H1 (cell line): ENCODE results near the gene DDX51. TPM values are rescaled to one million over a fixed set of nuclear protein-coding genes. Genes with fewer than 3 reads are reported as not detected.

Experiments
- CTCF ChIA-PET: fragments of 300-600 bp; sonication (Branson Sonifier 250); formaldehyde crosslinking; loops from one replicate; lab custom pipeline; 2021; ENCODE audit not compliant: partially characterized antibody; lab: Charles Lee
- POLR2A ChIA-PET: fragments of 300-600 bp; sonication (Branson Sonifier 250); formaldehyde crosslinking; loops from one replicate; lab custom pipeline; 2021; ENCODE audit warnings: inconsistent platforms; ENCODE audit not compliant: partially characterized antibody; lab: Charles Lee
- DNase-seq, 2 experiments: peaks; one replicate each; pipeline versions ENCODE4 v3.0.0 to v3.0.0-alpha.2; 2010 to 2022; ENCODE audit warnings: low spot score in 2 of 2, low read depth in 1 of 2, mixed read lengths in 1 of 2
- FAIRE-seq: peaks from 2 replicates; lab custom pipeline; 2011; peaks lifted over from hg19 to GRCh38; lab: Jason Lieb, UNC
- H2AFZ ChIP-seq: 2 replicates; pipeline ENCODE4 v1.8.1; 2012; ENCODE audit warnings: low read length, inconsistent platforms
- H2AK5ac ChIP-seq: 2 replicates; pipeline ENCODE4 v1.6.1; 2013; ENCODE audit warnings: low read depth, low read length
- H2BK120ac ChIP-seq: replicated peaks from 2 replicates; pipeline ENCODE3; 2013; ENCODE audit warnings: low read depth, low read length, inconsistent platforms
- H2BK12ac ChIP-seq: 2 replicates; pipeline ENCODE4 v1.6.1; 2013; ENCODE audit warnings: low read depth, low read length
- H2BK15ac ChIP-seq: 2 replicates; pipeline ENCODE4 v1.6.1; 2013; ENCODE audit warnings: low read length
- H2BK20ac ChIP-seq: 2 replicates; pipeline ENCODE4 v1.6.1; 2013; ENCODE audit warnings: low read length
- H2BK5ac ChIP-seq: 2 replicates; pipeline ENCODE4 v1.6.1; 2013; ENCODE audit warnings: low read depth, low read length
- H3K14ac ChIP-seq: 2 replicates; pipeline ENCODE4 v1.6.1; 2013; ENCODE audit warnings: inconsistent platforms; ENCODE audit not compliant: insufficient read length
- H3K18ac ChIP-seq: 2 replicates; pipeline ENCODE4 v1.6.1; 2013; ENCODE audit warnings: low read length; ENCODE audit errors: extremely low read depth
- H3K23ac ChIP-seq: 2 replicates; pipeline ENCODE4 v1.6.1; 2013; ENCODE audit warnings: inconsistent platforms; ENCODE audit not compliant: insufficient read length
- H3K23me2 ChIP-seq: 2 replicates; pipeline ENCODE4 v1.6.1; 2013; ENCODE audit warnings: low read depth, low read length
- H3K27ac ChIP-seq: 2 replicates; pipeline ENCODE4 v1.6.1; 2011; ENCODE audit warnings: low read depth, low read length, inconsistent platforms
- H3K27me3 ChIP-seq, 4 experiments: replicated peaks in 1 of 4; 1 replicate in 1 of 4; 2 replicates in 3 of 4; pipeline versions ENCODE4 v1.6.1 to v1.8.1; 2011 to 2013; ENCODE audit warnings: low read length in 3 of 4, mild to moderate bottlenecking in 3 of 4, inconsistent platforms in 2 of 4, mixed read lengths in 2 of 4, moderate library complexity in 1 of 4; ENCODE audit not compliant: control insufficient read depth in 3 of 4, insufficient read depth in 3 of 4; ENCODE audit errors: extremely low read depth in 1 of 4
- H3K36me3 ChIP-seq, 4 experiments: 2 replicates each; pipeline versions ENCODE4 v1.6.1 to v1.8.1; 2011 to 2013; ENCODE audit warnings: mild to moderate bottlenecking in 4 of 4, low read length in 3 of 4, moderate library complexity in 2 of 4, control low read depth in 1 of 4, inconsistent platforms in 1 of 4; ENCODE audit not compliant: insufficient read depth in 4 of 4, control insufficient read depth in 2 of 4
- H3K4ac ChIP-seq: replicated peaks from 2 replicates; pipeline ENCODE3; 2013; ENCODE audit warnings: low read length, low read depth, mixed read lengths, inconsistent platforms; ENCODE audit not compliant: insufficient read length
- H3K4me1 ChIP-seq, 4 experiments: replicated peaks in 1 of 4; 1 replicate in 1 of 4; 2 replicates in 3 of 4; pipeline versions ENCODE4 v1.6.1 to v1.8.1; 2011 to 2013; ENCODE audit warnings: low read length in 3 of 4, inconsistent platforms in 2 of 4, mixed read lengths in 1 of 4; ENCODE audit not compliant: insufficient read depth in 4 of 4, control insufficient read depth in 3 of 4
- H3K4me2 ChIP-seq, 2 experiments: 2 replicates each; pipeline versions ENCODE4 v1.6.1 to v1.8.1; 2011 to 2013; ENCODE audit warnings: low read depth in 2 of 2, low read length in 2 of 2, control low read depth in 1 of 2, inconsistent platforms in 1 of 2, mild to moderate bottlenecking in 1 of 2; ENCODE audit not compliant: insufficient read depth in 1 of 2
- H3K4me3 ChIP-seq, 4 experiments: fragments of 200-600, 300-600 bp in 1 of 4; sonication (generic), shearing (Covaris generic), sonication (Bioruptor Twin) in 1 of 4; 2 replicates each; pipeline versions ENCODE4 v1.5.1 to v1.8.1; 2011 to 2016; ENCODE audit warnings: low read length in 4 of 4, low read depth in 3 of 4, control low read depth in 2 of 4, inconsistent platforms in 2 of 4, mild to moderate bottlenecking in 2 of 4, mixed read lengths in 1 of 4, moderate library complexity in 1 of 4; ENCODE audit not compliant: insufficient read depth in 2 of 4; ENCODE audit errors: extremely low read depth in 1 of 4
- H3K56ac ChIP-seq: replicated peaks from 2 replicates; pipeline ENCODE3; 2013; ENCODE audit warnings: low read depth, mild to moderate bottlenecking, mixed read lengths, low read length, inconsistent platforms; ENCODE audit not compliant: insufficient read length
- H3K79me1 ChIP-seq: 2 replicates; pipeline ENCODE4 v1.6.1; 2013; ENCODE audit warnings: low read depth, low read length, control low read depth
- H3K79me2 ChIP-seq, 2 experiments: 2 replicates each; pipeline versions ENCODE4 v1.6.1 to v1.8.1; 2012 to 2013; ENCODE audit warnings: low read length in 2 of 2, mild to moderate bottlenecking in 2 of 2, inconsistent platforms in 1 of 2; ENCODE audit not compliant: insufficient read depth in 2 of 2, control insufficient read depth in 1 of 2
- H3K9ac ChIP-seq, 4 experiments: replicated peaks in 1 of 4; 1 replicate in 1 of 4; 2 replicates in 3 of 4; pipeline versions ENCODE4 v1.6.1 to v1.8.1; 2011 to 2013; ENCODE audit warnings: low read depth in 3 of 4, low read length in 3 of 4, control low read depth in 2 of 4, mild to moderate bottlenecking in 2 of 4, moderate library complexity in 2 of 4, inconsistent platforms in 1 of 4; ENCODE audit errors: extremely low read depth in 1 of 4
- H3K9me3 ChIP-seq, 2 experiments: 2 replicates each; pipeline versions ENCODE4 v1.6.1 to v1.8.1; 2012 to 2013; ENCODE audit warnings: mild to moderate bottlenecking in 2 of 2, moderate library complexity in 2 of 2, control low read depth in 1 of 2, inconsistent platforms in 1 of 2, low read depth in 1 of 2, low read length in 1 of 2, mixed read lengths in 1 of 2; ENCODE audit not compliant: insufficient read depth in 2 of 2
- H4K20me1 ChIP-seq, 2 experiments: replicated peaks in 1 of 2; 2 replicates each; pipeline versions ENCODE3 to v1.8.1; 2011 to 2013; ENCODE audit warnings: inconsistent platforms in 2 of 2, low read length in 2 of 2, mild to moderate bottlenecking in 1 of 2; ENCODE audit not compliant: insufficient read depth in 2 of 2, control insufficient read depth in 1 of 2
- H4K5ac ChIP-seq: 2 replicates; pipeline ENCODE4 v1.6.1; 2013; ENCODE audit warnings: low read length, low read depth, mixed read lengths, inconsistent platforms; ENCODE audit not compliant: insufficient read length
- H4K8ac ChIP-seq: 2 replicates; pipeline ENCODE4 v1.8.0; 2013; ENCODE audit warnings: mild to moderate bottlenecking, moderate library complexity, low read length, inconsistent platforms; ENCODE audit not compliant: insufficient read depth; ENCODE audit errors: extremely low read depth
- H4K91ac ChIP-seq: replicated peaks from 2 replicates; pipeline ENCODE3; 2013; ENCODE audit warnings: low read length, mixed read lengths, inconsistent platforms; ENCODE audit not compliant: insufficient read length
- NANOG ChIP-seq: IDR thresholded peaks from 2 replicates; pipeline ENCODE4 v1.6.1; 2011; ENCODE audit warnings: low read length, low read depth, mild to moderate bottlenecking, inconsistent platforms; ENCODE audit not compliant: insufficient read depth, poor library complexity, severe bottlenecking
- POLR2A ChIP-seq, 2 experiments: IDR thresholded peaks; 1 replicate in 1 of 2; 2 replicates in 1 of 2; pipeline ENCODE4 v1.6.1; 2011; ENCODE audit warnings: low read depth in 2 of 2, low read length in 2 of 2, mild to moderate bottlenecking in 2 of 2; ENCODE audit errors: control extremely low read depth in 1 of 2
- WGBS, 2 experiments: shearing (Covaris generic) in 1 of 2; methylation state at CpG; one replicate each; pipeline versions ENCODE4 v1.1.6 to v1.1.7; 2013 to 2015; ENCODE audit warnings: low lambda C conversion rate in 2 of 2, mixed read lengths in 2 of 2, inconsistent platforms in 1 of 2, low coverage in 1 of 2, missing lambda C conversion rate in 1 of 2; ENCODE audit not compliant: insufficient replicate concordance in 2 of 2, insufficient coverage in 1 of 2, insufficient read length in 1 of 2; ENCODE audit errors: extremely low coverage in 1 of 2, missing lambda C conversion rate in 1 of 2; 5-methylcytosine and 5-hydroxymethylcytosine counted together
- polyA plus RNA-seq, 7 experiments: library from polyadenylated mRNA; depleted of rRNA in 3 of 7; stranded (reverse) in 5 of 7; unstranded in 2 of 7; fragments of >200 nt in 5 of 7; fragments of 200-250 nt in 2 of 7; gene quantifications; 1 replicate in 5 of 7; 2 replicates in 1 of 7; 4 replicates in 1 of 7; pipeline versions ENCODE4 v1.2.1 to v1.2.3, GENCODE V29; 2011 to 2013; ENCODE audit warnings: missing spikeins in 2 of 7, mixed read lengths in 2 of 7
- total RNA-seq: library from RNA; stranded (reverse); fragmentation: NEBNext Ultra II Directional; extraction: Animal tissue kit (Norgen Biotek cat#: 25700); gene quantifications from 2 replicates; pipeline ENCODE4 v1.2.1, GENCODE V29; 2021

DDX51 gene
- total and polyA plus RNA-seq, 2 of the 8 experiments (the other 6 are each of a cell fraction or from before 2014, with no cell fraction given), result 11.2 to 24.4 TPM

DNA sequence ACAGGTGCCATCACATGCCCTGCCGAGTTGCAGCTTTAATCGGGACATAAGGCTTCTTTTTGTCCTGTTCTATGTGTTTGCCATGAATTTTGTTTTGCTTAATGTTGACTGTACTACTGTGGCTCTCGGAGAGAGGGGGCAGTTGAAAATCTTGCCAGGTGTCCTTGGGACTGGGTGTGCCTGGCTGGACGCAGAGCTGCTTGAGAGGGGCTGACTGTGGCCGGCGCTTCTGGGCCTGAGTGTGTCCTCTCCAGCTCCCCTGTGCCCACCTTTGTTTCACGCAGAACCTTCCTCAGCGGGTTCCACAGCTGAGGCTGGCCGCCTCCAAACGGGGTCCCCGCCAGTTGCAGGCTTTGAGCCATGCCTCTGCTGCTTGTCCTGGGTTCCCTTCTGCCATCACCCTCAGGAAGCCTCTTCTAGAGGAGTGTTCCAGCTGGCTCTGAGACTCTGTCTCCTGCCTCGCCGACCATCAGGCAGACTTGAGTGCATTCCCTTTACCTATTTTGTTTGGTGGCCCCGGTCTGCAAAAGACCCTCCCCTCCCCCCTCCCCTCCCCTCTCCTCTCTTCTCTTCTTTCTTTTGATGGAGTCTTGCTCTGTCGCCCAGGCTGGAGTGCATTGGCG is 49.7 kb downstream of the DDX51 start:
- WGBS, 2 experiments, result 95% methylated on average over 15 of the region's 16 CpGs; no CpG with 5 or more reads in 1 of the 2 experiments
- H3K79me1 ChIP-seq, result no peaks in the 10 kb centered on the region
- H4K5ac ChIP-seq, result no peak overlapping the region
- no peak for TF ChIP-seq NANOG
- TF ChIP-seq POLR2A (IDR thresholded peaks at IDR 0.05; ENCODE audit: control extremely low read depth in 1 of 2, low read depth in 2 of 2, low read length in 2 of 2), result no peak
- peaks cover 0 to 9% (median 4%) of the 10 kb centered on the region in 4 experiments; a peak in 4 of 8 replicates for H3K36me3 ChIP-seq
- no peak overlapping the region for H3K4ac ChIP-seq
- DNase-seq (no peak), FAIRE-seq (no peak)
- H3K4me3 ChIP-seq, result no peak overlapping the region
- peaks cover 0 to 4% (median 1%) of the 10 kb centered on the region in 4 experiments; a peak in 3 of 7 replicates for H3K4me1 ChIP-seq
- no peak overlapping the region for H2BK15ac ChIP-seq
- no peak overlapping the region; the same call in 1 of the 2 replicates for H3K18ac ChIP-seq
- H2BK20ac ChIP-seq, result no peak overlapping the region
- H3K23ac ChIP-seq, result no peak overlapping the region
- H3K14ac ChIP-seq, result no peak overlapping the region
- peaks cover 0 to 4% of the 10 kb centered on the region in 2 experiments; a peak in 1 of 4 replicates for H3K9me3 ChIP-seq
- no peak overlapping the region for H2BK12ac ChIP-seq
- no peak overlapping the region for H3K56ac ChIP-seq
- no peak overlapping the region for H4K91ac ChIP-seq
- H4K8ac ChIP-seq, result no peak overlapping the region
- H3K4me2 ChIP-seq, result no peak overlapping the region
- H2AFZ ChIP-seq, result no peak overlapping the region
- 0 out of 2 replicates have a peak overlapping the region, but pooled peaks have one; percentile 24 for H2BK5ac ChIP-seq
- H2AK5ac ChIP-seq, result no peak overlapping the region
- ChIA-PET CTCF (no interaction called here), POLR2A (interaction anchor here (1.0 to 1.4 kb wide), 3 partner anchors 11 to 43 kb away, joined by 3 to 5 read pairs (median 4); no protein-coding TSS in a partner anchor)
- H3K79me2 ChIP-seq, result peaks cover 0 to 22% of the 10 kb centered on the region in 2 experiments; a peak in 1 of 4 replicates
- H3K27me3 ChIP-seq, result no peaks in the 10 kb centered on the region
- H3K9ac ChIP-seq, result no peak overlapping the region
- no peak overlapping the region for H3K27ac ChIP-seq
- H2BK120ac ChIP-seq, result no peak overlapping the region
- H4K20me1 ChIP-seq, result peaks cover 0 to 3% of the 10 kb centered on the region in 2 experiments
- no peaks in the 10 kb centered on the region for H3K23me2 ChIP-seq
